Kidney (tissue), 14 donors: ENCODE data around the gene TLL2. TPM values are rescaled to one million over a fixed set of nuclear protein-coding genes. Genes with fewer than 3 reads are reported as not detected.
A peak's percentile ranks its signal among the peaks of the same experiment; 100 is the strongest.

Experiments
- DNase-seq, 5 donors: peaks; one replicate each; pipeline ENCODE4 v3.0.0-alpha.2; 2013 to 2020
- FAIRE-seq: peaks from 2 replicates; lab custom pipeline; 2012; peaks lifted over from hg19 to GRCh38; lab: Jason Lieb, UNC
- H3K27ac ChIP-seq, 2 donors: one replicate each; pipeline ENCODE4 v1.7.0; 2013; ENCODE audit warnings: low read depth in 2 of 2, low read length in 2 of 2, inconsistent platforms in 1 of 2
- H3K27me3 ChIP-seq: one replicate; pipeline ENCODE4 v1.7.1; 2013; ENCODE audit warnings: low read length, inconsistent platforms; ENCODE audit not compliant: control insufficient read depth, insufficient read depth
- H3K36me3 ChIP-seq, 3 donors: one replicate each; pipeline versions ENCODE4 v1.7.0 to v1.7.1; 2013; ENCODE audit warnings: low read length in 3 of 3, control low read depth in 1 of 3, inconsistent platforms in 1 of 3; ENCODE audit not compliant: insufficient read depth in 3 of 3, control insufficient read depth in 2 of 3
- H3K4me1 ChIP-seq, 3 donors: one replicate each; pipeline versions ENCODE4 v1.7.0 to v1.7.1; 2013; ENCODE audit warnings: low read length in 3 of 3, inconsistent platforms in 1 of 3, low read depth in 1 of 3; ENCODE audit not compliant: control insufficient read depth in 2 of 3, insufficient read depth in 2 of 3
- H3K4me3 ChIP-seq, 3 donors: one replicate each; pipeline versions ENCODE4 v1.7.0 to v1.8.1; 2013; ENCODE audit warnings: low read length in 3 of 3, control low read depth in 1 of 3, inconsistent platforms in 1 of 3
- H3K9ac ChIP-seq, 3 donors: one replicate each; pipeline versions ENCODE4 v1.7.0 to v1.7.1; 2013; ENCODE audit warnings: low read length in 3 of 3, control low read depth in 1 of 3, inconsistent platforms in 1 of 3
- H3K9me3 ChIP-seq, 3 donors: one replicate each; pipeline versions ENCODE4 v1.7.0 to v1.7.1; 2013; ENCODE audit warnings: low read length in 3 of 3, control low read depth in 1 of 3, inconsistent platforms in 1 of 3; ENCODE audit not compliant: control insufficient read depth in 2 of 3, insufficient read depth in 1 of 3
- CTCF ChIP-seq: IDR thresholded peaks from 3 replicates; pipeline ENCODE4 v1.5.1; 2012; ENCODE audit warnings: mild to moderate bottlenecking, moderate library complexity, borderline replicate concordance; ENCODE audit not compliant: insufficient read depth; ENCODE audit errors: extremely low read depth
- intact Hi-C: fragments of 100-400 bp; cut with DNase I; formaldehyde crosslinking; loops from one replicate; pipeline ENCODE4 v1.11.1; 2022
- polyA plus RNA-seq: library from polyadenylated mRNA; stranded (reverse); fragments of 350-450 nt; fragmentation: Illumina TruSeq; extraction: RNeasy Lipid Tissue Mini Kit (QIAGEN cat#74804); gene quantifications from one replicate; pipeline ENCODE4 v1.2.3, GENCODE V29; 2014; ENCODE audit warnings: low read depth, low replicate concordance; ENCODE audit not compliant: insufficient read depth
- total RNA-seq: library from RNA; stranded (reverse); fragmentation: NEBNext Ultra II Directional; extraction: Animal tissue kit (Norgen Biotek cat#: 25700); gene quantifications from one replicate; pipeline ENCODE4 v1.2.1, GENCODE V29; 2021
- donor health status: control.
- donor health status: control.
- donor health status: control.
- donor health status: control.
- donor health status: control.
- donor health status: DM: yes; HTN: yes; CAD: no.
- donor health status: Normal renal cell carcinoma (clear cell type).

TLL2 gene
- total and polyA plus RNA-seq, 2 donors from 2014 or later: 0.39 to 0.98 TPM

DNA sequence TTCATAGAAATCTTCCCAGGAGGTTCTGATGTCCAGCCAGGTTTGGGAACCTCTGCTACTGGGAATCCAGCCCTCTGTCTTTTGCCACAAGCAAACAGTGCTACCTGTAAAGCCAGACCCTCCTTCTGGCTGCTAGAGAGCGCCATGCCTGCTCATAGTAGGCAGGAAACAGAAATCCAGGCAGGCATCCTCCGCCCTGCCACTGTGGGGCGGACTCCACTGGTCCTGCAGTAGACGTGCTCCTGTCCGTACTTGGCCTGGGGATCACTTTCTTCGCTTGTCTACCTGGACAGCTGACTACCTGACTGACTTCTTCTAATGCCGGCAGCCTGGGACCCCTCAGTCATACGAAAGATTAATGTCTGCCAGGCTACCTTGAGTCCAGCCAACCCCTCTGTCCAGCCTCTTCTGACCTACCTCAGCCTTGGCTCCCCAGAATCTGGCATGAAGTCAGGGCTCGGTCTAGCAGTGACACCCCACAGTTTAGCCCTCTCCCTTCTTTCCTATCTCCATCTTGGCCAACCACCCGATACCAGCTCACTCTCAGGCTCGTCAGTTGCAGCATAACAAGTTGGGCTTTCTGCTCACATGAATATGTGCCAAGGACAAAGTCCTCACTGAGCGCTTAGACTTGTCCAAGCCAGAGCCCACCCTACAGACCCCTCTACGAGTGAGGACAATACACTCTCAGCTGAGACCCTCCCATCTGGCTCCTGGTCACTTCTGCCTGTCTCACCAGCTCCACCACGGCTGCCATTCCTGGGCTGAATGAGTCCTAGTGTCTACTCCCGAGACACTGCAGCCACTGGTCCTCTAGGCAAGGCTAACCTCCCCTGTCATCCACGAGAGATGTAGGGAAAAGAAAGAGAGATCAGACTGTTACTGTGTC, 111.1 kb downstream of the TLL2 start:
- DNase-seq (peak in 1 of 5 donors; percentile 3), FAIRE-seq (no peak)
- no peaks in the 10 kb centered on the region for H3K27me3 ChIP-seq
- H3K4me1 ChIP-seq: no peaks in the 10 kb centered on the region
- H3K27ac ChIP-seq: no peak overlapping the region
- TF ChIP-seq CTCF: no peak
- intact Hi-C loops: no loop called here
- H3K9ac ChIP-seq: no peak overlapping the region
- no peaks in the 10 kb centered on the region for H3K36me3 ChIP-seq
- no peaks in the 10 kb centered on the region for H3K9me3 ChIP-seq
- no peak overlapping the region for H3K4me3 ChIP-seq

DNA sequence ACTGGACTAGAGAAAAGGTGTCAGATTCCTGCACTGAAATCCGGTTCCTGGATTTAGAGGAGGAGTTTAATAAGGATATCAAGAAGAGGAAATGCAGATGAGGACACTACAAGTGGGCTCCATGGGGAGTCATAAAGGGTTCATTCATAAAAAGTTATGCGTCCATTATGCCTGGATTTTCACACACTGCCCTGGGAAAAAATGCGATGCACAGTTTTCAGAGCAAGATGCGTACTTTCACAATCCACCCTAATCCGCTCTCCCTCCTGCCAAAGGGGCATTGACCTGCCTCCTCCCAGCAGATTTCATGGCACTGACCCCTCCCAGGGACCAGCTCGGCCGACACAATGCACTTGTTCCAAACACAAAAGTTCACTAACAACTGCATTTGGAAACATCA, 112.7 kb downstream of the TLL2 start:
- no peak for TF ChIP-seq CTCF
- Histone ChIP-seq H3K4me1 (no peaks in the 10 kb centered on the region), H3K27me3 (no peaks in the 10 kb centered on the region), H3K27ac (no peak overlapping the region), H3K9ac (no peak overlapping the region), H3K9me3 (no peaks in the 10 kb centered on the region), H3K4me3 (no peak overlapping the region), H3K36me3 (no peaks in the 10 kb centered on the region)
- FAIRE-seq: no peak
- peak in 1 of 5 donors; percentile 14 for DNase-seq
- intact Hi-C loops: no loop called here

- H3K27ac ChIP-seq: no peak overlapping the region
- no peak overlapping the region for H3K9ac ChIP-seq
- no peaks in the 10 kb centered on the region for H3K9me3 ChIP-seq
- intact Hi-C loops: no loop called here
- H3K4me1 ChIP-seq: no peaks in the 10 kb centered on the region
- TF ChIP-seq CTCF: no peak
- no peaks in the 10 kb centered on the region for H3K27me3 ChIP-seq
- no peak for FAIRE-seq
- H3K4me3 ChIP-seq: no peak overlapping the region
- no peaks in the 10 kb centered on the region for H3K36me3 ChIP-seq
- DNase-seq: no peak
Measured at GRCh38 chr10:96400465-96400864, 113.3 kb downstream of the TLL2 start.
